Fibroblast of lung (primary cell): ENCODE measurements around the gene MAPKAPK5.

ENCODE experiments used
- CTCF ChIP-seq, 2 donors: IDR thresholded peaks in 1 of 2; conservative IDR thresholded peaks in 1 of 2; 1 replicate in 1 of 2; 2 replicates in 1 of 2; pipeline ENCODE4 v1.5.1; 2011 to 2012; ENCODE audit warnings: low read length in 2 of 2, control low read depth in 1 of 2, inconsistent platforms in 1 of 2, low read depth in 1 of 2, mild to moderate bottlenecking in 1 of 2
- EZH2 ChIP-seq: IDR thresholded peaks from 2 replicates; pipeline ENCODE4 v1.5.1; 2012; ENCODE audit warnings: low read length, control low read depth, mild to moderate bottlenecking; ENCODE audit errors: missing control alignments

GRCh38 chr12:111806304-111806703 lies 35.7 kb upstream of the MAPKAPK5 start:
- TF ChIP-seq CTCF (conservative IDR thresholded peaks at IDR 0.05 in 1 of 2, IDR thresholded peaks at IDR 0.05 in 1 of 2; ENCODE audit: low read depth in 1 of 2, low read length in 2 of 2) (no peak), EZH2 (no peak)
